HCT116 (cell line): ENCODE results near the gene HABP2. TPM values are rescaled to one million over a fixed set of nuclear protein-coding genes. Genes with fewer than 3 reads are reported as not detected.

Experiments
- ATAC-seq: fragments of 200-7000 bp; cut with Tn5 transposase; 2 replicates; pipeline ENCODE4 v1.9.1; 2020; ENCODE audit warnings: mild to moderate bottlenecking, moderate library complexity
- BruUV-seq: library from RNA; stranded (reverse); fragments of 400-500 nt; replicated peaks from 2 replicates; lab custom pipeline; 2021; lab: Mats Ljungman, UMichigan
- CTCF ChIA-PET: fragments of 300-600 bp; sonication (Branson Sonifier 250); formaldehyde crosslinking; loops from one replicate; lab custom pipeline; 2021; ENCODE audit warnings: antibody characterized with exemption; lab: Charles Lee
- POLR2A ChIA-PET: fragments of 300-600, 350-600 bp; sonication (Branson Sonifier 250); formaldehyde crosslinking; loops from one replicate; lab custom pipeline; 2021; ENCODE audit warnings: antibody characterized with exemption; lab: Charles Lee
- RAD21 ChIA-PET, 2 experiments: fragments of 300-600 bp; sonication (Branson Sonifier 250); formaldehyde crosslinking; loops; one replicate each; lab custom pipeline; 2023; ENCODE audit warnings: low total read pairs in 2 of 2; ENCODE audit not compliant: uncharacterized antibody in 2 of 2, unreplicated experiment in 2 of 2, low non-redundant PET in 1 of 2; lab: Charles Lee
- DNase-seq: peaks from one replicate; pipeline ENCODE4 v3.0.0-alpha.2; 2010; ENCODE audit warnings: low read depth, low spot score
- H2AFZ ChIP-seq: fragments of 200-600 bp; shearing (Covaris generic), sonication (generic); 2 replicates; pipeline ENCODE4 v1.6.1; 2017; ENCODE audit warnings: low read depth, mixed run types, mixed read lengths, antibody characterized with exemption, low read length; ENCODE audit not compliant: poor library complexity, severe bottlenecking
- H3K27ac ChIP-seq: 2 replicates; pipeline ENCODE4 v1.5.1; 2012; ENCODE audit warnings: low read depth, low read length
- H3K27me3 ChIP-seq: fragments of 200-600 bp; sonication (generic); 2 replicates; pipeline ENCODE4 v1.6.1; 2016; ENCODE audit warnings: mixed run types, low read length, mixed read lengths; ENCODE audit not compliant: insufficient read depth
- H3K36me3 ChIP-seq, 2 experiments: fragments of 200-500 bp in 1 of 2; fragments of 200-600 bp in 1 of 2; sonication (Bioruptor generic) in 1 of 2; sonication (generic) in 1 of 2; 2 replicates each; pipeline versions ENCODE4 v1.5.1 to v1.6.1; 2014 to 2016; ENCODE audit warnings: low read length in 2 of 2, inconsistent platforms in 1 of 2, mixed read lengths in 1 of 2, mixed run types in 1 of 2; ENCODE audit not compliant: insufficient read depth in 2 of 2, control insufficient read depth in 1 of 2
- H3K4me1 ChIP-seq, 2 experiments: fragments of 200-600 bp in 1 of 2; sonication (generic) in 1 of 2; 2 replicates each; pipeline versions ENCODE4 v1.5.1 to v1.6.1; 2012 to 2017; ENCODE audit warnings: low read length in 2 of 2, inconsistent platforms in 1 of 2, mild to moderate bottlenecking in 1 of 2, mixed read lengths in 1 of 2, mixed run types in 1 of 2, moderate library complexity in 1 of 2; ENCODE audit not compliant: insufficient read depth in 2 of 2, control insufficient read depth in 1 of 2
- H3K4me2 ChIP-seq: fragments of 200-600 bp; sonication (generic); 2 replicates; pipeline ENCODE4 v1.6.1; 2017; ENCODE audit warnings: mixed run types, low read length, mixed read lengths
- H3K4me3 ChIP-seq, 2 experiments: fragments of 200-600 bp in 1 of 2; sonication (generic) in 1 of 2; replicated peaks in 1 of 2; 2 replicates each; pipeline ENCODE4 v1.5.1; 2011 to 2016; ENCODE audit warnings: low read length in 2 of 2, control low read depth in 1 of 2, low read depth in 1 of 2, mild to moderate bottlenecking in 1 of 2, mixed read lengths in 1 of 2, mixed run types in 1 of 2
- H3K79me2 ChIP-seq: fragments of 200-600 bp; sonication (generic); 2 replicates; pipeline ENCODE4 v1.6.1; 2017; ENCODE audit warnings: mild to moderate bottlenecking, mixed run types, low read length, moderate library complexity, mixed read lengths; ENCODE audit not compliant: insufficient read depth
- H3K9ac ChIP-seq: fragments of 200-600 bp; sonication (generic); 2 replicates; pipeline ENCODE4 v1.6.1; 2016; ENCODE audit warnings: low read length, mixed read lengths
- H3K9me2 ChIP-seq: fragments of 200-600 bp; sonication (generic), shearing (Covaris generic); 2 replicates; pipeline ENCODE4 v1.6.1; 2017; ENCODE audit warnings: mixed run types, mild to moderate bottlenecking, moderate library complexity; ENCODE audit not compliant: insufficient read depth
- H3K9me3 ChIP-seq, 2 experiments: fragments of 200-500 bp in 1 of 2; fragments of 200-600 bp in 1 of 2; sonication (Bioruptor generic) in 1 of 2; sonication (generic) in 1 of 2; 2 replicates each; pipeline ENCODE4 v1.6.1; 2014 to 2017; ENCODE audit warnings: low read length in 2 of 2, mixed read lengths in 2 of 2, inconsistent platforms in 1 of 2, low read depth in 1 of 2, mild to moderate bottlenecking in 1 of 2, mixed run types in 1 of 2, moderate library complexity in 1 of 2; ENCODE audit not compliant: control insufficient read depth in 1 of 2, insufficient read depth in 1 of 2
- H4K20me1 ChIP-seq: fragments of 200-600 bp; sonication (generic), shearing (Covaris generic); 2 replicates; pipeline ENCODE4 v1.6.1; 2017; ENCODE audit warnings: mixed run types, mild to moderate bottlenecking, moderate library complexity; ENCODE audit not compliant: insufficient read depth
- CEBPB ChIP-seq: IDR thresholded peaks from 2 replicates; pipeline ENCODE4 v1.6.1; 2012; ENCODE audit warnings: low read depth
- ELF1 ChIP-seq: IDR thresholded peaks from 2 replicates; pipeline ENCODE4 v1.6.1; 2012; ENCODE audit warnings: low read depth, borderline replicate concordance
- EZH2 ChIP-seq: fragments of 200-600 bp; sonication (generic); IDR thresholded peaks from 2 replicates; pipeline ENCODE4 v1.6.1; 2017; ENCODE audit warnings: antibody characterized with exemption, mixed run types
- EZH2phosphoT487 ChIP-seq: fragments of 200-600 bp; IDR thresholded peaks from 2 replicates; pipeline ENCODE4 v1.6.1; 2018; ENCODE audit warnings: antibody characterized with exemption, borderline replicate concordance
- FOSL1 ChIP-seq: IDR thresholded peaks from 2 replicates; pipeline ENCODE4 v1.6.1; 2012; ENCODE audit warnings: low read depth
- MAX ChIP-seq: IDR thresholded peaks from 2 replicates; pipeline ENCODE4 v1.6.1; 2012
- POLR2A ChIP-seq: IDR thresholded peaks from 2 replicates; pipeline ENCODE4 v1.7.0; 2011; ENCODE audit warnings: borderline replicate concordance; ENCODE audit not compliant: insufficient read depth, insufficient read length; ENCODE audit errors: extremely low read depth
- POLR2AphosphoS5 ChIP-seq: IDR thresholded peaks from 2 replicates; pipeline ENCODE4 v1.6.1; 2011; ENCODE audit warnings: mild to moderate bottlenecking, low read depth, low read length, moderate library complexity
- RAD21 ChIP-seq: IDR thresholded peaks from 2 replicates; pipeline ENCODE4 v1.6.1; 2012; ENCODE audit warnings: low read depth, mild to moderate bottlenecking
- REST ChIP-seq: IDR thresholded peaks from 2 replicates; pipeline ENCODE4 v1.6.1; 2012; ENCODE audit warnings: low read depth
- SIN3A ChIP-seq: IDR thresholded peaks from 2 replicates; pipeline ENCODE4 v1.6.1; 2012; ENCODE audit warnings: low read depth
- SRF ChIP-seq: IDR thresholded peaks from 2 replicates; pipeline ENCODE4 v1.6.1; 2012; ENCODE audit warnings: low read depth
- TCF7L2 ChIP-seq: IDR thresholded peaks from 2 replicates; pipeline ENCODE4 v1.7.0; 2011; ENCODE audit warnings: borderline replicate concordance, inconsistent platforms; ENCODE audit not compliant: insufficient read depth, insufficient read length; ENCODE audit errors: extremely low read depth
- YY1 ChIP-seq: IDR thresholded peaks from 2 replicates; pipeline ENCODE4 v1.6.1; 2011; ENCODE audit warnings: low read length, low read depth, moderate library complexity, mild to moderate bottlenecking; ENCODE audit not compliant: insufficient replicate concordance; ENCODE audit errors: extremely low read depth
- ZFX ChIP-seq: fragments of 450-650 bp; IDR thresholded peaks from 2 replicates; pipeline ENCODE4 v1.6.1; 2017
- ZNF274 ChIP-seq: fragments of 200-500 bp; sonication (Bioruptor generic); IDR thresholded peaks from 2 replicates; pipeline ENCODE4 v1.6.1; 2014; ENCODE audit warnings: mild to moderate bottlenecking, low read depth, low read length, inconsistent platforms
- intact Hi-C: fragments of 100-400 bp; cut with micrococcal nuclease; formaldehyde crosslinking; loops from 2 replicates; pipeline ENCODE4 v1.10.0; 2022
- total RNA-seq: library from RNA; stranded (reverse); gene quantifications from one replicate; pipeline ENCODE4 v1.2.1, GENCODE V29; 2021; ENCODE audit not compliant: unreplicated experiment
- TF ChIP-seq, protein P1 (sequence below), 3 experiments: fragments of 200-600 bp in 1 of 3; sonication (generic) in 1 of 3; IDR thresholded peaks in 2 of 3; conservative IDR thresholded peaks in 1 of 3; 2 replicates each; pipeline ENCODE4 v1.5.1; 2012 to 2017; ENCODE audit warnings: low read depth in 2 of 3, low read length in 2 of 3, antibody characterized with exemption in 1 of 3, borderline replicate concordance in 1 of 3, control low read depth in 1 of 3, mild to moderate bottlenecking in 1 of 3, mixed read lengths in 1 of 3, mixed run types in 1 of 3, moderate library complexity in 1 of 3; ENCODE audit not compliant: insufficient read depth in 1 of 3
- TF ChIP-seq, protein P2 (sequence below): IDR thresholded peaks from 2 replicates; pipeline ENCODE4 v1.6.1; 2011; ENCODE audit warnings: mild to moderate bottlenecking, low read length, moderate library complexity; ENCODE audit not compliant: insufficient replicate concordance; ENCODE audit errors: extremely low read depth

HABP2 gene
- total RNA-seq, 1 experiment from 2014 or later, result 0.20 TPM

GRCh38 chr10:113525713-113526112, 27.1 kb upstream of the HABP2 start:
- ChIA-PET CTCF (interaction anchor here (0.7 to 1.3 kb wide), 2 partner anchors 37 to 1769 kb away, joined by 4 read pairs; no protein-coding TSS in a partner anchor), POLR2A (no interaction called here)
- ATAC-seq (no peak), DNase-seq (no peak)
- Histone ChIP-seq H3K36me3 (no peaks in the 10 kb centered on the region), H2AFZ (no peak overlapping the region), H3K4me2 (no peak overlapping the region), H3K27me3 (peaks cover 18% of the 10 kb centered on the region; the same call in 1 of the 2 replicates), H3K9ac (no peak overlapping the region), H3K4me3 (no peak overlapping the region), H4K20me1 (no peaks in the 10 kb centered on the region), H3K79me2 (no peaks in the 10 kb centered on the region)
- intact Hi-C loops, result loop anchor here (10.0 kb wide), 1 partner anchor 381 kb away; no protein-coding TSS in a partner anchor
- TF ChIP-seq POLR2AphosphoS5 (no peak), SRF (no peak), EZH2phosphoT487 (no peak), YY1 (no peak), EZH2 (no peak), SIN3A (no peak), REST (no peak), ELF1 (no peak), ZNF274 (no peak), FOSL1 (no peak), RAD21 (no peak), MAX (no peak), CEBPB (no peak), POLR2A (no peak), TCF7L2 (no peak), ZFX (no peak)
- TF ChIP-seq, protein P1, sequence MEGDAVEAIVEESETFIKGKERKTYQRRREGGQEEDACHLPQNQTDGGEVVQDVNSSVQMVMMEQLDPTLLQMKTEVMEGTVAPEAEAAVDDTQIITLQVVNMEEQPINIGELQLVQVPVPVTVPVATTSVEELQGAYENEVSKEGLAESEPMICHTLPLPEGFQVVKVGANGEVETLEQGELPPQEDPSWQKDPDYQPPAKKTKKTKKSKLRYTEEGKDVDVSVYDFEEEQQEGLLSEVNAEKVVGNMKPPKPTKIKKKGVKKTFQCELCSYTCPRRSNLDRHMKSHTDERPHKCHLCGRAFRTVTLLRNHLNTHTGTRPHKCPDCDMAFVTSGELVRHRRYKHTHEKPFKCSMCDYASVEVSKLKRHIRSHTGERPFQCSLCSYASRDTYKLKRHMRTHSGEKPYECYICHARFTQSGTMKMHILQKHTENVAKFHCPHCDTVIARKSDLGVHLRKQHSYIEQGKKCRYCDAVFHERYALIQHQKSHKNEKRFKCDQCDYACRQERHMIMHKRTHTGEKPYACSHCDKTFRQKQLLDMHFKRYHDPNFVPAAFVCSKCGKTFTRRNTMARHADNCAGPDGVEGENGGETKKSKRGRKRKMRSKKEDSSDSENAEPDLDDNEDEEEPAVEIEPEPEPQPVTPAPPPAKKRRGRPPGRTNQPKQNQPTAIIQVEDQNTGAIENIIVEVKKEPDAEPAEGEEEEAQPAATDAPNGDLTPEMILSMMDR (IDR thresholded peaks at IDR 0.05 in 2 of 3, conservative IDR thresholded peaks at IDR 0.05 in 1 of 3; ENCODE audit: borderline replicate concordance in 1 of 3, insufficient read depth in 1 of 3, low read depth in 2 of 3, low read length in 2 of 3), result no peak
- TF ChIP-seq, protein P2, sequence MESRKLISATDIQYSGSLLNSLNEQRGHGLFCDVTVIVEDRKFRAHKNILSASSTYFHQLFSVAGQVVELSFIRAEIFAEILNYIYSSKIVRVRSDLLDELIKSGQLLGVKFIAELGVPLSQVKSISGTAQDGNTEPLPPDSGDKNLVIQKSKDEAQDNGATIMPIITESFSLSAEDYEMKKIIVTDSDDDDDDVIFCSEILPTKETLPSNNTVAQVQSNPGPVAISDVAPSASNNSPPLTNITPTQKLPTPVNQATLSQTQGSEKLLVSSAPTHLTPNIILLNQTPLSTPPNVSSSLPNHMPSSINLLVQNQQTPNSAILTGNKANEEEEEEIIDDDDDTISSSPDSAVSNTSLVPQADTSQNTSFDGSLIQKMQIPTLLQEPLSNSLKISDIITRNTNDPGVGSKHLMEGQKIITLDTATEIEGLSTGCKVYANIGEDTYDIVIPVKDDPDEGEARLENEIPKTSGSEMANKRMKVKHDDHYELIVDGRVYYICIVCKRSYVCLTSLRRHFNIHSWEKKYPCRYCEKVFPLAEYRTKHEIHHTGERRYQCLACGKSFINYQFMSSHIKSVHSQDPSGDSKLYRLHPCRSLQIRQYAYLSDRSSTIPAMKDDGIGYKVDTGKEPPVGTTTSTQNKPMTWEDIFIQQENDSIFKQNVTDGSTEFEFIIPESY, result no peak
- TF ChIP-seq, all 23 proteins: peak for 0
- RAD21 ChIA-PET, result interaction anchor here in 1 of 2 experiments (0.7 kb wide), 1 partner anchor 1049 kb away, joined by 3 read pairs; no protein-coding TSS in a partner anchor
- no peaks in the 10 kb centered on the region for H3K9me3 ChIP-seq
- H3K4me1 ChIP-seq, result peaks cover 9 to 11% of the 10 kb centered on the region in 2 experiments; a peak in 3 of 4 replicates
- H3K9me2 ChIP-seq, result no peaks in the 10 kb centered on the region
- no peak overlapping the region for H3K27ac ChIP-seq
- BruUV-seq, result no TSS peak
